ENCODE results near the gene ZNF697. TPM values are rescaled to one million over a fixed set of nuclear protein-coding genes. Genes with fewer than 3 reads are reported as not detected.
"Not testable (repeated sequence)": the region's sequence is repeated elsewhere in the genome, so short reads cannot be mapped to it uniquely, and the experiment has no call there.

Gene ZNF697
- total RNA-seq, 1 donor from 2014 or later, result 0.07 TPM

DNA sequence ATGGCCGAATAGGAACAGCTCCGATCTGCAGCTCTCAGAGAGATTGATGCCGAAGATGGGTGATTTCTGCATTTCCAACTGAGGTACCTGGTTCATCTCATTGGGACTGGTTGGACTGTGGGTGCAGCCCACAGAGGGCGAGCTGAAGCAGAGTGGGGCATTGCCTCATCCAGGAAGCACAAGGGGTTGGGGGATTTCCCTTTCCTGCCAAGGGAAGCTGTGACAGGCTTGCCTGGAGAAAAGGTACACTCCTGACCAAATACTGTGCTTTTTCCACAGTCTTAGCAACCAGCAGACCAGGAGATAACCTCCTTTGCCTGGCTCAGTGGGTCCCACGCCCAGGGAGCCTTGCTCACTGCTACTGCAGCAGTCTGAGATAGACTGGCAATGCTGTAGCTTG is 74.2 kb downstream of the ZNF697 start:
- H3K9me3 Mint-ChIP-seq, result no peaks in the 10 kb centered on the region
- H3K4me1 Mint-ChIP-seq, result peaks cover 7% of the 10 kb centered on the region
- CTCF ChIA-PET, result no interaction called here
- intact Hi-C loops (cut with micrococcal nuclease), result no loop called here
- DNase-seq (no peak), ATAC-seq (ENCODE audit: low read depth) (no peak)
- POLR2A ChIA-PET, result no interaction called here
- H3K36me3 Mint-ChIP-seq (ENCODE audit: low read depth), result no peaks in the 10 kb centered on the region
- peaks cover 3% of the 10 kb centered on the region for H3K27me3 Mint-ChIP-seq
- no peak overlapping the region for H3K4me3 Mint-ChIP-seq
- no peak overlapping the region for H3K27ac Mint-ChIP-seq
- TF ChIP-seq, protein P1, sequence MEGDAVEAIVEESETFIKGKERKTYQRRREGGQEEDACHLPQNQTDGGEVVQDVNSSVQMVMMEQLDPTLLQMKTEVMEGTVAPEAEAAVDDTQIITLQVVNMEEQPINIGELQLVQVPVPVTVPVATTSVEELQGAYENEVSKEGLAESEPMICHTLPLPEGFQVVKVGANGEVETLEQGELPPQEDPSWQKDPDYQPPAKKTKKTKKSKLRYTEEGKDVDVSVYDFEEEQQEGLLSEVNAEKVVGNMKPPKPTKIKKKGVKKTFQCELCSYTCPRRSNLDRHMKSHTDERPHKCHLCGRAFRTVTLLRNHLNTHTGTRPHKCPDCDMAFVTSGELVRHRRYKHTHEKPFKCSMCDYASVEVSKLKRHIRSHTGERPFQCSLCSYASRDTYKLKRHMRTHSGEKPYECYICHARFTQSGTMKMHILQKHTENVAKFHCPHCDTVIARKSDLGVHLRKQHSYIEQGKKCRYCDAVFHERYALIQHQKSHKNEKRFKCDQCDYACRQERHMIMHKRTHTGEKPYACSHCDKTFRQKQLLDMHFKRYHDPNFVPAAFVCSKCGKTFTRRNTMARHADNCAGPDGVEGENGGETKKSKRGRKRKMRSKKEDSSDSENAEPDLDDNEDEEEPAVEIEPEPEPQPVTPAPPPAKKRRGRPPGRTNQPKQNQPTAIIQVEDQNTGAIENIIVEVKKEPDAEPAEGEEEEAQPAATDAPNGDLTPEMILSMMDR (IDR thresholded peaks at IDR 0.05), result no peak

DNA sequence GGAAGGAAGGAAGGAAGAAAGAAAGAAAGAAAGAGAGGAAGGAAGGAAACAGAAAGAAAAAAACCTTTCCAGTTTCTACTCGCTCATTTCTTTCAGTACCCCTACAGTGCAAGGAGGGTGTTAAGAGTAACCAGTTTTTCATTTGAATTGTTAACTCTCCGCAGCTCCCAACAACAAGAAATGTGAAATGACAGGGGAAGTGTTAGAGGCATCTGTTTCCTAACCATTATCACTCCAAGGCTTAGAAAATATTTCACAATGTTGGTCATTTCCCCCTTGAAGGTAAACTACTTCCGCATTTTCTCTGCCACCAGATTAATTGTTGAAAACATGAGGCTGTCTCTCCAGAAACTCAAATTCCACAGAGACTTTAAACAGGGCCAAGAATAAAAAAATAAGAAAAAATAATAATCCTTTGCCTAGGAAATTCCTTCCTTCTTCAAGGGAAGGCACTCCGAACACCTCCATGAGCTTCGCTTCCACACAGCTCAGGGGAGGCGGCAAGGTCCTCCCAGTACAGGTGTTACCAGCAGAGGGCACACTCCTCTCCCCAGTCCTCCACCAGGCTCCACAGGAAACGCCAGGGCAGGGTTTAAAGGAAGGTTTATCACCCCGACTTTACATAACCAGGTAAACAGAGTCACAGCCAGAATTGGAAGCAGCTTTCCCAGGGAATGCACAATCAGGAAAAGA is 78.0 kb downstream of the ZNF697 start:
- CTCF ChIA-PET; intact Hi-C loops (cut with micrococcal nuclease); H3K27me3 Mint-ChIP-seq; H3K27ac Mint-ChIP-seq; H3K36me3 Mint-ChIP-seq (ENCODE audit: low read depth); POLR2A ChIA-PET; H3K9me3 Mint-ChIP-seq; DNase-seq; H3K4me3 Mint-ChIP-seq; ATAC-seq (ENCODE audit: low read depth): not testable (repeated sequence)
- peaks cover 22% of the 10 kb centered on the region for H3K4me1 Mint-ChIP-seq

Other genes with a start within 250 kb of the ZNF697 start
- gene HSD3B2, start 233.1 kb downstream of the ZNF697 start, total RNA-seq, result not detected in 2 replicates
- not detected in 2 replicates for gene HSD3B1, start 141.1 kb downstream of the ZNF697 start, total RNA-seq
- gene PHGDH, start 63.7 kb upstream of the ZNF697 start, total RNA-seq, result 51.6 and 57.5 TPM in 2 replicates
- not detected in 2 replicates for gene HMGCS2, start 120.6 kb upstream of the ZNF697 start, total RNA-seq
- gene REG4, start 163.2 kb upstream of the ZNF697 start, total RNA-seq, result not detected in 2 replicates
- not detected in 2 replicates for gene ADAM30, start 248.2 kb upstream of the ZNF697 start, total RNA-seq